ENCODE data around the gene GBF1. TPM values are rescaled to one million over a fixed set of nuclear protein-coding genes. Genes with fewer than 3 reads are reported as not detected.
A peak's percentile ranks its signal among the peaks of the same experiment; 100 is the strongest.

Gene GBF1
- total and polyA plus RNA-seq, 2 donors (not counting 1 experiment from before 2014, with no cell fraction given), result 20.8 to 39.3 TPM

GRCh38 chr10:102230861-102231356 lies 14.4 kb upstream of the GBF1 start:
- Histone ChIP-seq H3K36me3 (replicated peaks in 1 of 2; ENCODE audit: control extremely low read depth in 1 of 2, control insufficient read depth in 1 of 2, extremely low read depth in 1 of 2, insufficient read depth in 2 of 2, low read length in 1 of 2) (no peaks in the 10 kb centered on the region), H3K4me1 (ENCODE audit: control insufficient read depth in 2 of 2, insufficient read depth in 2 of 2, low read length in 2 of 2) (peaks cover 29 to 34% of the 10 kb centered on the region in 2 donors), H3K9me3 (ENCODE audit: control extremely low read depth in 1 of 3, control insufficient read depth in 2 of 3, insufficient read depth in 1 of 3, low read length in 2 of 3) (peaks cover 0 to 22% (median 0%) of the 10 kb centered on the region in 3 donors), H3K79me2 (ENCODE audit: control insufficient read depth, insufficient read depth, low read length) (no peaks in the 10 kb centered on the region), H3K9ac (ENCODE audit: low read length) (peak overlapping the region; percentile 69), H3K4me3 (ENCODE audit: control extremely low read depth in 1 of 5, extremely low read depth in 1 of 5, insufficient read depth in 1 of 5, low read depth in 2 of 5, low read length in 4 of 5) (peak overlapping the region; percentile 5 to 69 (median 53)), H3K27ac (ENCODE audit: low read length in 2 of 2) (no peak overlapping the region), H2AFZ (ENCODE audit: insufficient read depth, low read depth, low read length, poor library complexity, severe bottlenecking) (peak overlapping the region; percentile 91), H3K4me2 (replicated peaks; ENCODE audit: low read depth, low read length, poor library complexity, severe bottlenecking) (peak overlapping the region; percentile 100), H4K20me1 (ENCODE audit: control insufficient read depth, insufficient read depth, low read length, poor library complexity, severe bottlenecking) (no peaks in the 10 kb centered on the region), H3K27me3 (replicated peaks in 1 of 4; ENCODE audit: control extremely low read depth in 1 of 4, control insufficient read depth in 3 of 4, insufficient read depth in 4 of 4, low read length in 3 of 4) (peaks cover 0 to 74% (median 42%) of the 10 kb centered on the region in 4 experiments)
- peak overlapping the region; percentile 90 for H3K4me3 Mint-ChIP-seq
- POLR2A ChIA-PET, result interaction anchor here (0.6 to 2.0 kb wide), 2 partner anchors 11 to 14 kb away, joined by 8 to 9 read pairs; partner anchors contain the start of gene GBF1
- intact Hi-C loops (cut with micrococcal nuclease), result loop anchor here (1.0 kb wide), 1 partner anchor 168 kb away; no protein-coding TSS in a partner anchor
- peak; percentile 75 for DNase-seq
- H3K27ac Mint-ChIP-seq, result no peak overlapping the region
- H3K27me3 Mint-ChIP-seq, result peaks cover 67% of the 10 kb centered on the region
- H3K4me1 Mint-ChIP-seq, result peaks cover 32% of the 10 kb centered on the region
- no peaks in the 10 kb centered on the region for H3K9me3 Mint-ChIP-seq (ENCODE audit: insufficient read depth)
- CTCF ChIA-PET, result interaction anchor here (1.2 to 11.2 kb wide), 20 partner anchors 9 to 352 kb away, joined by 3 to 391 read pairs (median 14); partner anchors contain the start of genes FBXL15, GBF1, NFKB2 and PITX3
- peak; percentile 18 for ATAC-seq (ENCODE audit: low read depth)
- TF ChIP-seq EZH2 (IDR thresholded peaks at IDR 0.05; ENCODE audit: borderline replicate concordance, insufficient read depth, low read depth, low read length, poor library complexity, severe bottlenecking) (peak; percentile 26), CTCF (IDR thresholded peaks at IDR 0.05) (no peak)
- WGBS (ENCODE audit: insufficient coverage), result 3% methylated on average over 48 of the region's 52 CpGs
